Measurements from ENCODE around the gene TAF1B. TPM values are rescaled to one million over a fixed set of nuclear protein-coding genes. Genes with fewer than 3 reads are reported as not detected.
"Not testable (repeated sequence)": the region's sequence is repeated elsewhere in the genome, so short reads cannot be mapped to it uniquely, and the experiment has no call there.

TAF1B gene
- total RNA-seq, 1 donor from 2014 or later = 14.6 TPM

- TF ChIP-seq CTCF (conservative IDR thresholded peaks at IDR 0.05; ENCODE audit: low read depth, low read length) = no peak
- DNase-seq (ENCODE audit: low read depth) = no peak
- H3K4me3 ChIP-seq (ENCODE audit: low read depth, low read length) = no peak overlapping the region
Observed at GRCh38 chr2:9857814-9858729, 14.8 kb downstream of the TAF1B start.

- TF ChIP-seq CTCF (conservative IDR thresholded peaks at IDR 0.05; ENCODE audit: low read depth, low read length) = no peak
- H3K4me3 ChIP-seq (ENCODE audit: low read depth, low read length) = no peak overlapping the region
- DNase-seq (ENCODE audit: low read depth) = no peak
Observed at GRCh38 chr2:9858730-9859068, 15.4 kb downstream of the TAF1B start.

- DNase-seq (ENCODE audit: low read depth); H3K4me3 ChIP-seq (ENCODE audit: low read depth, low read length): not testable (repeated sequence)
Observed at GRCh38 chr2:9860922-9861580, 17.8 kb downstream of the TAF1B start.

GRCh38 chr2:9867881-9868280, 24.6 kb downstream of the TAF1B start:
- DNase-seq (ENCODE audit: low read depth) = no peak
- no peak overlapping the region for H3K4me3 ChIP-seq (ENCODE audit: low read depth, low read length)

GRCh38 chr2:9873337-9873736, 30.1 kb downstream of the TAF1B start:
- DNase-seq (ENCODE audit: low read depth) = no peak
- no peak overlapping the region for H3K4me3 ChIP-seq (ENCODE audit: low read depth, low read length)
- no peak for TF ChIP-seq CTCF (conservative IDR thresholded peaks at IDR 0.05; ENCODE audit: low read depth, low read length)

More at GRCh38 chr2:9867881-9868280, 24.6 kb downstream of the TAF1B start:
- TF ChIP-seq CTCF (conservative IDR thresholded peaks at IDR 0.05; ENCODE audit: low read depth, low read length) = no peak

GRCh38 chr2:9877026-9877425, 33.8 kb downstream of the TAF1B start:
- no peak overlapping the region for H3K4me3 ChIP-seq (ENCODE audit: low read depth, low read length)
- no peak for DNase-seq (ENCODE audit: low read depth)
- TF ChIP-seq CTCF (conservative IDR thresholded peaks at IDR 0.05; ENCODE audit: low read depth, low read length) = no peak

GRCh38 chr2:9877726-9878125, 34.5 kb downstream of the TAF1B start:
- no peak for DNase-seq (ENCODE audit: low read depth)
- no peak for TF ChIP-seq CTCF (conservative IDR thresholded peaks at IDR 0.05; ENCODE audit: low read depth, low read length)
- no peak overlapping the region for H3K4me3 ChIP-seq (ENCODE audit: low read depth, low read length)

All from epithelial cell of proximal tubule (primary cell).